Activated CD4-positive, CD25-positive, alpha-beta regulatory T cell treated with anti-CD3 and anti-CD28 coated beads, Interleukin-2, amount 50 U/mL, for 16 hours (primary cell): ENCODE results near the gene ORC5.
A peak's percentile ranks its signal among the peaks of the same experiment; 100 is the strongest.
"Not testable (repeated sequence)": the region's sequence is repeated elsewhere in the genome, so short reads cannot be mapped to it uniquely, and the experiment has no call there.

ENCODE experiments used
- DNase-seq: peaks from one replicate; pipeline ENCODE4 v3.0.0-alpha.2; 2020; ENCODE audit warnings: low read depth, low spot score

ORC5 gene

DNA sequence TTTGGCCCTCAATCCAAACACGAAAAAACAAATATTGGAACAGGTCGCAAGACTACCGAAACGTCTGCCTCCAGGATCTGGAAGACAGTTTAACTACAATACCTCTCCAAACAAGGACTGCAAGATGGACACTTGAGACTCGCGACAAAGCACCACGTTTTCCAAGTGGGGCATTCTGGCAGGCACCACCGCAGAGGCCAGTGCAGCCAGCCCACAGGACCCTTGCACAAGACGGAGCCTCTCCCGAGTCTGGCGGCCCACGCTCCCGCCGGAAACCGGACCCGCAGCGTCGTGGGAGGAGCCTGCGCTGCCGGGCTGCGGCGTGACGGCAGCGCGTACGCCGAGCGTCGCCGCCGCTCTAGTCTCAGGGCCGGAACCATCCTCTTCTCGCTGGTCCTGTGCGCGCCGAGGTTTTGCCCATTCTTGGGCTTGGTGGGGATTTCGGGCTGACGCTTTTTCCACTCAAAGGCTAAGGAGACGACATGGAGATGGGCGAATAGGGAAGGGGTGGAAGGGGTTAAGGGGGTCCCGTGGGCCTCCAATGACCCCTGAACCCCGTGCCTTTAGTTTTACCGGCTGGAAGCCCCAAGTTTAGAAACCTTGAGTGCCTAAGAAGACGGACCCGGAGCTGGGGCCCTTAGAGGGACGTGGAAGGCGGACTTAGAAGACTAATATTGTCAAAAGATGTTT lies at the start of gene ORC5:
TSS of gene ORC5 (minus strand) at position 283 of the 690 bp plus-strand sequence. CDS start at position 174, 109 bp downstream.
- peak; percentile 56 for DNase-seq

- DNase-seq: no peak
Observed at GRCh38 chr7:104255616-104256015, 47.8 kb upstream of the ORC5 start.

- no peak for DNase-seq
Observed at GRCh38 chr7:104255194-104255593, 47.4 kb upstream of the ORC5 start.

GRCh38 chr7:104254696-104255095 lies 46.9 kb upstream of the ORC5 start:
- no peak for DNase-seq

DNA sequence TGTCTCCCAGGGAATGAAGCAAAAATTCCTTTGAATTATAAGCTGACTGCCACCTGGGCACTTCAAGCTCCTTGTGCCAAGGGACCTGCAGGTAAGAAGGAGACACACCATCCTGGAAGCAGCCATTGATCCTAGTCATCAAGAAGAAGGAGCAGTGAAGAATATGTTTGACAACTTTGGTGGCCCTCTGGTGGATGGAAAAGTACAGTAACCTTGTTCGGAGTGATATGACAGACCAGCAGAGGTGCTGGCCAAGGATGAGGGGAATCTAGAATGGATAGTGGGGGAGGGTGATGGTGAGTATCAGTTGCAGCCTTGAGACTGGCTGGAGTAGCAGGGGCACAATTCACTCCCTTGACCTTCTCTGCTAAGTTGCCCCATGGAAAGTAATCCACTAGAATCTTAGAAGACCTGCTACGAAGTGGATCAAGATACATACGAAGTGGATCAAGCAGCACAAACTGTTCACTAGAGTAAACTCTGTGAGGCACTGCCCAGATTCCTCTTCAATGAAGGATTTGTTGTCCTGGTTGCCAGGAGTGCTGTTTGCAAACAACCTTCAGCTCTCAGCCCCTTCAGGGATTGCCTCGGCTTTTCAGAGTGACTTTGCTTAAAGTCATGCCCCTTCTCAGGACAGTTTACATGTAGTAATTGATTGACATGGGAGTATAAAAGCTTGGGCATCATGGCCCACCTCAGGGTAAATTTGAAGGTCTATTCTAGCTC lies 44.8 kb upstream of the ORC5 start:
- no peak for DNase-seq

DNA sequence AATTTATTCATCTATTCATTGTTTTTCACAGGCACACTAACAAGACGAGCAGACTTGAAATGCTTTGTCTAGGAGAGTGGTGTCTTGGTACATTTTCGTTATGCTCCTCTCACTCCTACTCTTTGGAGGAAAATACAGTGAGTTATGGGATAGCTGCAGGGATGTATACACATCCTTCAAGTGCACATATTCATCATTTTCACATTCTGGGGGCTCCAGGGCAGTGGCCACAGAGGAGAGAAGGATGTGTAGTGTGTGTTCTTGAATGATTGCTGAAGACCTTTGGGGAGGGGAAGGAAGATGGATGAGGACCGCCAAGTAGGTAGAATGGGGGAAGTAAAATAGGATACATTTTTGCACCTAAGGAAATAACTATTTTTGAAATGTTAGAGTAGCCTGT lies 34.8 kb upstream of the ORC5 start:
- DNase-seq: no peak

DNA sequence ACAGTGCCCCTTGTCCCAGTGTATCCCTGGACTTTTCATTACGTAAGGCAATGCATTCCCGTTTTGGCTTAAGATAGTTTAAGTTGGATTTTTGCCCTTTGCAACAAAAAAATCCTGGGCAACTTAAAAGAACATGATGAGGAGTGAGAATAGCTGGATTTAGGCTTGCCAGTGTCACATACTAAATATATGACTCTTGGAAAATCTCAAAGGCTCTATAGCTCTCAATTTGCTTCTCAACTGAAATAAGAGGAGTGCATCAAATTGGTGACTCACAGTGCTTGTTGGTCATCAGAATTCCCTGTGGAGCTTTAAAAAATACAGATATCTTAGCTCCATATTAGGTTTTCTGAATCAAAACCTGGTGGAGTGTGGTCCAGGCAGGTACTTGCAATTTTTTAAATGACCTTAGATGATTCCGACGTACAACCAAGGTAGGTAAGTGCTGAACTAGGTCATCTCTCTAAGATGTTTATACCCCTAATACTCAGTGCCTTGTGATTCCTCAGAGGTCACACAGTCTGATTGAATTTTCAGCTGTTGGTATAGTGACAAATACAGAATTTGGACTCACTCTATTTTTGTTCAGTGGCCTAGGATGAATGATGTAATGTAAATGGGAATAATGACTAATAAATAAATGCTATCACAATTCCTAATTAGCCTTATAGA lies 33.9 kb upstream of the ORC5 start:
- no peak for DNase-seq

DNA sequence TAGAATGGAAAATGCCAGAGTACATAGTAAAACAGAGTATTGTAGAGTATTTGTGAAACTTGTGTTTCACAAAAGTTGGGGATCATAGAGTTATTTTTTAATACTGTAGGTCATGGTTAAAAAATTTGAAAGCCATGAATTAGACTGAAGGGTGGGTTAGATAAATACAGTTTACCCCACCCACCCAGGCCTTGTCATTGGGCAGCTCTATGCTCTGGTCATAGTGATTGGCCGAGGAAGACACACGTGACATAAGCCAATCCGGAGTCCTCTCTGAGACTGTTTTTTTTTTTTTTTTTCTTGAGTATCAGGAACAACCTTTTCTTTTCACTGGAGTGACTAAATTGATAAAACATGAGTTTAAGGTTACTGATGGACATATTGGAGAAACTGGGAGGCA lies 33.3 kb upstream of the ORC5 start:
- no peak for DNase-seq

GRCh38 chr7:104240401-104240800 lies 32.6 kb upstream of the ORC5 start:
- no peak for DNase-seq

GRCh38 chr7:104234990-104235389 lies 27.2 kb upstream of the ORC5 start:
- not testable (repeated sequence) for DNase-seq

DNA sequence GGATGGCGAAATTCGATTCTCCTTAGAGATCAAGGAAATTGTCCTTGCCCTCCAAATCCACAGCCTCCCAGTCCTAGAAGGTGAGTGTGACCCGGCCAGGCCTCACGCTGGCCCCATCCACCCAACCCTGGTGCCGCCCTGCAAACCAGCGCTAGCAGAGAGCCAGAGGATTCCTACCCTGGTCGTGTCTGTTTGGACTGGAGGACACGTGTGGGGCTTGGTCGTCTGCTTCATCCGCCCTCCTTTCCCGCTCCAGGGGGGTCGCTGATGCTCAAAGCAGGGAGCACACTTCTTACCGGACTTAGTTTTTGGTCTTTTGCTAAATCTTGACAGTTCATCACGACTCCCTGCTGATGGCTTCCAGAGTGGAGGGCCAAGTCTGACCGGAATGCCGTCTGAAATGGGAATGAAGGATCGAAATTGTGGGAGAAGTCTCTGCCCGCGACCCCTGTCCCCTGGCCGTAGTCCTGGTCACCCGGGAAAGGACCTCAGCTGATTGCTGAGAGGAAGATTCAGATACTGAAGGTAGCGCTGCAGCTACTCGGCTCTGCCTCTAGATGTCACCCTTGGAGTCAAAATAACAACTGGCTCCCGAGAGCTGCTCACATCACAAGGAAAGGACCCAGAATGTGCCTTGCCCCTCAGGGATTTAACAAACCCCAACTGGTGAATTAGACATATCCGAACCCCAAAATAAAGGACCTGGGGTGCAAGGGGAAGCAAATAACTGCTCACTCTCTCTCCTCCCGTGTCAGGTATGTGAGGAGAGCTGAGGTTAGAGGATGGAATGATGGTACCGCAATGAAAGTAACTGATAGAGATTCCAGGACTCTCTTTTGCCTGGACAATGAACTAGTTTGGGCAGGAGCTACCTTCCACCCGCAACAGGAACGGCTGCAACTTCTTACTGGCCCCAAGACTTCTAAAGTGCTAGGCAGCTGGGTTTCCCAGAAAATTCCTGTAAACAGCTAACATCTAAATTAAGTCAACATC lies 23.5 kb upstream of the ORC5 start:
- peak; percentile 10 for DNase-seq

- DNase-seq: no peak
Observed at GRCh38 chr7:104230606-104231005, 22.8 kb upstream of the ORC5 start.

- DNase-seq: no peak
Observed at GRCh38 chr7:104228442-104228841, 20.6 kb upstream of the ORC5 start.

DNA sequence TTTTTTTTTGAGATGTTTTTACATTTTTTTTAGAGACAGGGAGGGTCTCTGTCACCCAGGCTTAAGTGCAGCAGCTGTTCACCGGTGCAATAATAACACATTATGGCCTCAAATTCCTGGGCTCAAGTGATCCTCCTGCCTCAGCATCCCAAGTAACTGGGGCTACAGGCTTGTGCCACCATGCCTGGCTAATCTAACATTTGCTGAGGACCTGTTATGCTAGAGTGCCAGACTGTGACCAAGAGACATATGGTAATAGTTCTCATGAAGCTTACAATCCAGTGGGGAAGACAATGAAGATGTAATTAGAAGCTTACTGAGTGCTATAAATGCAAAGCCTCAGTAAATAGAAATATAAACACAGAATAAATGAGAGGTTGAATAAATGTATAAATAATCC lies 17.6 kb upstream of the ORC5 start:
- DNase-seq: no peak

GRCh38 chr7:104217620-104218019 lies 9.8 kb upstream of the ORC5 start:
- DNase-seq: no peak

DNA sequence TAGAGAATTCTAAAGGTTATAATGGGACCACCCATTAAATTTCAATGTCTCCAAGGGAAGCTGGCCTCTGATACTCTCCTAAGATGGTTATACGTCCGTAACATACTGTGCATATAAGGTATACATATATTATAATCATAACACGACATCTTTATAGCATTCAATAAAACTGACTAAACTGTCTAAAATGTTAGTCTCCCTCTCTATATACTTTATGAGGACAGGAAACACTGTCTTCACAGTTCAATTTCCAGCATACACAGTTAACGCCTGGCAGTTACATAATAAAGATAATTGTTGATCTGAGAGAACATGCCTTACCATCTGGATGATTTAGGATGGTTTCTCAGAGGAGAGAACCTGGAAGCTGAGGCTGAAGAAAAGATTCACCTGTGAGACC lies 1.2 kb upstream of the ORC5 start:
- DNase-seq: no peak

- no peak for DNase-seq
Observed at GRCh38 chr7:104208421-104208780, 588 bp upstream of the ORC5 start.

GRCh38 chr7:104207348-104207730 lies 474 bp downstream of the ORC5 start:
- DNase-seq: no peak

DNA sequence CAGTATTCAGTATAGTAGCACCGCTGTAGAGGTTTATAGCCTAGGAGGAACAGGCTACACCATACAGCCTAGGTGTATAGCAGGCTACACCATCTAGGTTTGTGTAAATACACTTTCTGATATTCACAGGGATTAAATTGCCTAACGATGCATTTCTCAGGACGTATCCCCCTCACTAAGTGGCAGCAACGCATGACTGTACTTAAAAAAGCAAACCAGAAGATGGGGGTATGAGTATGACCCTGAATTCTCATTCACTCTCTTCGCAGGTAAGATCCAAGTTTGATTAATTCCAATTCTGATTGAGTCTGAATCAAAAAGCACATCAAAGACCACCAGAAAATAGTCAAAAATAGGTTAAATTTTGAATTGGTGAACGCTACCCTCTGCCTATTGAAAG lies 972 bp downstream of the ORC5 start:
- no peak for DNase-seq

DNA sequence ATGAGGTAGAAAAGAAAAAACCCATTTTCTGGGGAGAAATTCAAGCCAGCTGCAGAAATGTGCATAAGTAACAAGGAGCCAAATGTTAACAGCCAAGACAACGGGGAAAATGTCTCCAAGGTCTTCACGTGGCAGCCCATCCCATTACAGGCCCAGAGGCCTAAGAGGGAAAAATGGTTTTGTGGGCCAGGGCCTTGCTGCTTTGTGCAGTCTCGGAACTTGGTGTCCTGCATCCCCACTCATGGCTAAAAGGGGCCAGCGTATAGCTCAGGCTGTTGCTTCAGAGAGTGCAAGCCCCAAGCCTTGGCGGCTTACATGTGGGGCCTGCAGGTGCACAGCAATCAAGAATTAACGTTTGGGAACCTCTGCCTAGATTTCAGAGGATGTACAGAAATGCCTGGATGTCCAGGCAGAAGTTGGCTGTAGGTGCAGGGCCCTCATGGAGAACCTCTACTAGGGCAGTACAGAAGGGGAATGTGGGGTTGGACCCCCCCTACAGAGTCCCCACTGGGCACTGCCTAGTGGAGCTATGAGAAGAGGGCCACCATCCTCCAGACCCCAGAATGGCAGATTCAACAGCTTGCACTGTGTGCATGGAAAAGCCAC lies 9.0 kb downstream of the ORC5 start:
- no peak for DNase-seq

GRCh38 chr7:104196161-104196560 lies 11.7 kb downstream of the ORC5 start:
- DNase-seq: no peak
